HG03280 (cell line): ENCODE measurements around the gene SCARB1.

ENCODE experiments used
- ATAC-seq: cut with Tn5 transposase; IDR thresholded peaks from one replicate; pipeline ENCODE4 v1.9.1; 2021; ENCODE audit warnings: mild to moderate bottlenecking, moderate library complexity; ENCODE audit not compliant: unreplicated experiment

Gene SCARB1

DNA sequence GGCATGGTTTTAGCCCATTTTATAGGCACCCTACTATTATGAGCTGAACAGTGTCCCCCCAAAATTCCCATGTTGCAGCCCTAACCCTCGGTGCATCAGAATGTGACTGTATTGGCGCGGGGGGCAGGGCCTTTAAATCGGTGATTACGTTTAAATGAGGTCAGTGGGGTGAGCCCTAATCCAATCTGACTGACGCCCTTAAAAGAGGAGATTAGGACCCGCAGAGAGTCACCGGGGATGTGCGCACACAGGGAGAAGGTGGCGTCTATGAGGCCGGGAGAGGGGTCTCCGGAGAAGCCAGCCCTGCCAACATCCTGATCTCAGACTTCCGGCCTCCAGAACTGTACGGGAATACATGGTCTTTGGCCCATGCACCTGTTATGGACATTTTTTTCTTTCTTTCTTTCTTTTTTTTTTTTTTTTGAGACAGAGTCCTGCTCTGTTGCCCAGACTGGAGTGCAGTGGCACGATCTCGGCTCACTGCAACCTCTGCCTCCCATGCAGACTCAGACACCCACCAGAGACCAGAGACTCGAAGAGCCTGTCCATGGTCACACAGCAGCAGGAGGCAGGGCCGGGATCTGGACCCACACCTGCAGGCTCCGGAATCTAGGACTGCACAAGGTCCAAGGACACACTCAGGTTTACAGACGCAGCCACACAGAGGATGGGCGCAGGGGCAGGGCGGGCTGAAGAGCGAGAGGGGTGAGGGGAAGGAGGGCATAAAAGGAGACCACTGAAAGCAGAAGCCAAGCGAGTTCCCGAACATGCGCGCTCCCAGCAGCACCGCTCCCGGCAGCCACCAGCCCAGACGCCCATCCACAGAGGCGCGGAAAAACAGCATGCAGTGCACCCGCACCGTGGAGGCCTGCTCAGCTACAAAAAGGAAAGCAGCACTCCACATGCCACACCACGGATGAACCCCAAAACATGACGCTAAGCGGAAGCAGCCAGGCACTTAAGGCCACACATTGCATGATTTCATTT, 19.0 kb downstream of the SCARB1 start:
- no peak for ATAC-seq

DNA sequence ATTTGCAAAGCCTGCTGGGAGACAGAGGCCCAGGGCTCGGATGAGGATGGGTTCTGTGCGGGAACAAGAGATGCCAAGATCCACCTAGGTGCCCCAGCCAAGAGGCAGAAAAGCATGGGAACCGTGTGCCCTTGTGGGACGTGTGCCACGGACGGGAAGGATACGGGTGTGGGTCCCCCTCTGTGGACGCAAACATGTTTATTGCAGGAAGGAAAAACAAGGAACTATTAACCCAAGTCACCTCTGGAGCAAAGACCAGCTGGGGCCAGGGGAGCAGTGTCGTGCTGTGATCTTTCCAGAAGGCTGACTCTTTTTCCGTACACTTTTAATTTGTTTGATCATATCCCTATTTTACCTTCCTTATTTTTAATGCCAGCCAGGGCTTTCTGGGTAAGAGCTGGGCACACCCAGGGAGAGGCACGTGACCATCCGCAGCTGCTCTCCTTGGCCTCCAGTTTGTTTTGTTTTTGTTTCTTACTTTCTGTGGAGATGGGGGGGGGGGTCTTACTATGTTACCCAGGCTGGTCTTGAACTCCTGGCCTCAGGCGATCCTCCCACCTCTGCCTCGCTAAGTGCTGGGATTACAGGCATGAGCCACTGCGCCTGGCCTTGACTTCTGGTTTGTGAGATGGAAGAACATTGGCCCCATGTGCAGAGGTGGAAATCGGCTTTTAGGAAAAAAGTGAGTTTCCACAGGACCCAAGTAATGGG, 20.7 kb downstream of the SCARB1 start:
- no peak for ATAC-seq

DNA sequence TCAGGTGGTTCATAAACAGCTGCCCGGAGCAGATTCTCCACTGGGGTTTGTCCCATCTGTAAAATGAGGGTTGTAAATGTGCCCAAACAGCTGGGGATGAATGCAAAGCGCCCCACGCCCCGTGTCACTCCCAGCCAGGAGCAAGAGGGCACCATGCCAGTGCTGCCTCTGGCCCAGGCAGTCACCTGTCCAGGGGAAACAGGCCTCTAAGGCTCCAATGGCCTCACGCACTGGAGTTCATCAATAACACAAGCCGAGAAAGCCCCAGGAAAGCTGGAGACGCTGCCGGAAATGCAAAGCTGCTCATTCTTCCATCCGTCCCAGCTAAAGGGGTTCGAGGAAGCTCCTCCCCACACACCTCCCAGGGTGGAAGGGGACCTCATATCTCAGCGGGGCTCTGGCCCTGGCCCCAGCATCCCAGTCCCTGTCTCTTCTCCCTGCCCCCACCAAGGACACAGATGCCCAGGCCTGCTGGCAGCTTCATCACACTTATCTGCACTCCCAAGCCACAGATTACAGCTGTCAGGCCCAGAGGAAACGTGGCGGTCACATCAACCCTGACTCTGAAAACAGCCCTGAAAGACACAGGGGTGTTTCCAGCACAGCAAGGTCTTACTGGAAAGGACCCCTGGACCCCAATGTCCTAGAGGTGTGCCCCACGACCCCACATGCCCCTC, 21.5 kb downstream of the SCARB1 start:
- no peak for ATAC-seq

DNA sequence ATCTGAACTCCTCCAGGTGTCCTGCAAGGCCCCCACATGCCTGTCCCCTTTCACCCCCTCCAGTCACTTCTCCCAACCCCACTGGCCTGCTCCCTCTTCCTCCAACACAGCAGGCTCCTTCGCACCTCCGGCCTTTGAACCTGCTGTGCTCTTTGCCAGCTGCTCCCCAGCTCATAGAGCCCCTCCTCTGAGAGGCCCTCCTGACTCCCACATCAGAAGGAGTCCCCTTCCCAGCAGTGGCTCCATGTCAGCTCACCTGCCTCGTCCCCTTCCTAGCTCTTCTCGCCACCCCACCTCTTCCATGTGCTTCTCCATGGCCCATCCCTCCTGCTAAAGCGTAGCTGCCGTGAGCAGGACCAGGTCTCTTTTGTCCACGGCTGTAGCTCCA, 22.1 kb downstream of the SCARB1 start:
- ATAC-seq, result no peak

DNA sequence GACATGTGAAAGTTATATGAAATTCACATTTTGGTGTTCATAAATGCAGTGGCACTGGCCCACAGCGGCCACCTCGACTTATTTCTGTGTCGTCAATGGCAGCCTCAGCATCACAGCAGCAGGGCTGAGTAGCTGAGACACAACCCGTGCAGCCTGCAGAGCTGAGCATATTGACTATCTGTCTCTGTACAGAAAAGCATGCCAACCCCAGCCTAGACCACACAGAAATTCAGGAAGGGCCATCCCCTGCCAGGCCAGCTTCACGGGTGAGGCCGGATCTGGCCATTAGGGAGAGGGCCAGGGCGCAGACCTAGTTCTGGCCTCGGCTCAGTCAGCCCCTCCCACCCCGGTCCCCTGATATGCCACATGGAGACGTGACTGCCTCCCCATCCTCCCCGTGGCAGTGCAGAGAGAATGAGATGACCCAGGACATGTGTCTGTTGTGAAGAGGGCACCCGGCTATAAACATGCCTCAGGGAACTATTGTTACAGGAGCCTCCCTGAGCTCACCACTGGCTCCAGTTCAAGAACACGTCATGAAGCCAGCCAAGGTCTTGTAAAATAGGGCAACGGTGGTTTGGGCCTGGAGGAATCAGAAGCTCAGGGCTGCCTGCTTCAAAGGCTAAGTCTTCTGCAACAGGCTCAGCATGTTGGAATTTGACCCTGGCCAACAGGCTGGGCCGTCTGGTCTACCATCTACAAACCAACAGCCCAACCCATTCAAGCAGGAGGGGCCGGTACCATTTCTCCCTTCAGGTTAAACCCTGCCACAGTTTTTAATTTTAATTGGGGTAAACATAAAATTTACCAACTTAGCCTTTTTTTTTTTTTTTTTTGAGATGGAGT, 25.5 kb downstream of the SCARB1 start:
- ATAC-seq, result no peak

DNA sequence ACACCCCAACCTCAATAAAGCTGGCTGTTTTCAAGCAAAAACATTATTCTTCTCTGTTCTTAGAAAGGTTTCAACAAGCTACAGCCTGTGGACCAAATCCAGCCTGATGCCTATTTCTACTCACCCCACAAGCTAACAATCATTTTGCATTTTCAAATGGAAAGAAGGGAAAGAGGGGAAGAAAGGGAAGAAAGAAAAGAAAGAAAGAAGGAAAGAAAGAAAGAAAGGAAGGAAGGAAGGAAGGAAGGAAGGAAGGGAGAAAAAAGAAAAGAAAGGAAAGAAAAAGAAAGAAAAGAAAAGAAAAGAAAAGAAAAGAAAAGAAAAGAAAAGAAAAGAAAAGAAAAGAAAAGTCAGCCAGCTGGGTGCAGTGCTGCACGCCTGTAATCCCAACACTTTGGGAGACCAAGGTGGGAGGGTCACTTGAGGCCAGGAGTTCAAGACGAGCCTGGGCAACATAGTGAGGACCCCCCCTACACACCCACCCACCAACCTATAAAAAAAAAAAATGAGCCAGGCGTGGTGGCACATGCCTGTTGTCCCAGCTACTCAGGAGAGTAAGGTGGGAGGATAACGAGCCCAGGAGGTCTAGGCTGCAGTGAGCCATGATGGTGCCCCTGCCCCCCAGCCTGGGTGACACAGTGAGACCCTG, 26.3 kb downstream of the SCARB1 start:
- no peak for ATAC-seq

DNA sequence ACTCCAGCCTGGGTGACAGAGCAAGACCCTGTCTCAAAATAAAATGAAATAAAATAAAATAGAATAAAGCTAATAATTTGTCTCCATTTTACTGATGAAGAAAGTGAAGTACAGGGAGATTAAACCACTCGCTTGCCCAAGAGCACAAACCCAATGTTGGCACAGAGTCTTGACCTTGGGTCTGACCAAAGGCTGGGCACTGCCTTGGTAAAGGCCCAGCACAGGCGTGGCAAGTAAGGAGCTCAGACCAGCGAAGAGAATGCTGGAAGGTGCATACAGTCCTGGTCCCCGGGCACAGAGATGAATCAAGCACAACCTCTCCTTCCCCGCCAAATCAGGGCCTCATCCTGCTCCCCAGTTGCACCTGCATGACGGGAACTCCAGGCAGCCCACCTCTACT, 26.9 kb downstream of the SCARB1 start:
- no peak for ATAC-seq

DNA sequence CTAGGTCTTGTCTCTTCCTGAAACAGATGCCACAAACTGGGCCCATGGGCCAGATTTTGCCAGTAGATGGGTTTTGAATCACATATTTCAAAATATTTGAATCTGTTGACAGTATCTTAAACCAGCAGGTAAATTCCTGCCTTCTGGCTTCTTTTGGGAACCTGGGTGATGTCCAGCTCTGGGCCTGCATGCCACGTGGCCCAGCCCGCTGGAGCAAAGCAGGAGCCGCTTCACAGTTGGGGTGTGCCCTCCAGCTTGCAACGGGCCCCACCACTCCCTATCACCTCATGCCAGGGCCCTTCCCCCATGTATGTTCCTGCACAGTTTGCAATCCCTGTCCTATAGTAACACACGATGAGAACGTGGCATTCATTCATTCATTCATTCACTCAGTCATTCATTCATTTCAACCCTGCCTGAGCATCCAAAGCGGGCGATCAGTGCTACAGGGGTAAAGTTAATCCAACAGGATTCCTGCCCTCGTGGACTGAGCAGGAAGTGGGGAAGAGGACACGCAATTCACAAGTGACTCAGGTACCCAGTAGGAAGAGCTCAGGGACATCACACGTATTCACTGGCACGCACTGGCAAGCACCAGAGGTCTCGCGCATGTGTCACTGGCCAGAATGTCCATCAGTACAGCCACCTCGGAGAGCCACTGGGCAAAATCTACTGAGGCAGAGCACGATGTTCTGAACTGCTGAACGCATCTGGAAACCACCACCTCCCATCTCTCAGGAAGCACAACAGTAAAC, 27.8 kb downstream of the SCARB1 start:
- ATAC-seq, result no peak

DNA sequence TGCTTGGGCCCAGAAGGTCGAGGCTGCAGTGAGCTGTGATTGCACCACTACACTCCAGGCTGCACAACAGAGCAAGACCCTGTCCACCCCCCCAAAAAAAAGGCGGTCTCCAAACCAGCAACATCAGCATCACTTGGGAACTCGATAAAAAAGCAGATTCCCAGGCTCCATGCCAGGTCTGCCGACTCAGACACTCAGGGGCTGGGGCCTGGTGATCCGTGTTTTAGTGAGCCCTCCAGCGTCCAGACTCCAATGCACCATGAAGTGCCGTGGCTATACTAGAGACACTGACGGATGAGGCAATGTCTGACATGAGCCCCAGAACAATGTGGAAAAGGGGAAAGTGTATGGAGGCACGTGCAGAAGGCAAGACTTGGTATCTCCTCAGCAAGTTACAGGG, 28.8 kb downstream of the SCARB1 start:
- no peak for ATAC-seq

DNA sequence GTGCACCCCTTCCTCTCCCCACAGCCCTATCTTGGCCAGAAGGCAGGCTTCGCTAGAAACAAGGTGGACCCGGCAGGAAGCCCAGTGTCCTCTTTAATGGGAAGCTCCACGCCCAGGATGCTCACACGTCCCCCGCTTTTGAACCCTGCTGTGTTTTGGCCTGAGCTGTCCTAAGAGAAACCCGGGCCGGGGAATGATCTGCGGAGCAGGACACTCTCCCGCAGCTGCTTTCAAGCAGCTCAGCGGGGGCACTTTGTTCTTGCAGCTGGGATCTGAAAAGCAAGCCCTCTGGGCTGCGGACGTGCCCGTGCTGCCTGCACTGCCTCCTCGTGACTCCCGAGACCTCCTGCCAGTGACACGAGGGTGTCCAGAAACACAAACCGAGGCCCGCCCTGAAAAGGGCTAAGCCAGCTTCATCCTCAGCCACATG, 30.0 kb downstream of the SCARB1 start:
- no peak for ATAC-seq

DNA sequence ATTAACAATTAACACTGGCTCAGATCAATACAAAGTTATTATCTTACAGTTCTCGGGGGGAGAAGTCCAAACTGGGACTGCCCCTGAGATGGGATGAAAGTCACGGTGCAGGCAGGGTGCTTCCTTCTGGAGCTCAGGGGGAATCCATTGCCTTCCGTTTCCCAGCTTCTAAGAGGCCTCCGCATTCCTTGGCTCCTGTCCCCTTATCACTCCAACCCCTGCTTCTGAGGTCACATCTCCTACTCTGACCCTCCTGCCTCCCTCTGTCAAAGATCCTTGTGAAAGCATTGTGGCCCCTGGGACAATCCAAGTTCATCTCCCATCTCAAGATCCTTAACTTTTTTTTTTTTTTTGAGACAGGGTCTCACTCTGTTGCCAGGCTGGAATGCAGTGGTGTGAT, 30.8 kb downstream of the SCARB1 start:
- no peak for ATAC-seq

DNA sequence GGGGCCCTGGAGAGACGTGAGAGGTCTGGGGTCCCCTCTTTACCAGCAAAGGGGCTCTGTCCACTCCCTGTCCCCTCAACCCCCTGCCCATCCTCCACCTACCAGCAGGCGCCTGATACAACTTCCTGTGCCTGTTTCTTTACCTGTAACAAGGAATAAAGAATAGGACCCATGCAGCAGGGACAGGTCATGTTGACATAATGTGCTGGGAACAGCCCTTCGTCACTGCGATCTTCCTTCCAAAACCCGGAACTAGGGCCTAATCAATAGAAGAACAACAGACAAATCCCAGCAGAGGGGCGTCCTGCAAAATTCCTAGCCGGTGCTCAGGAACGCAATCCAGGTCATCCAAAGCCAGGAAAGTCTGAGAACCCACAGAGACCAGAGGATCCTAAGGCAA, 32.1 kb downstream of the SCARB1 start:
- ATAC-seq, result no peak

DNA sequence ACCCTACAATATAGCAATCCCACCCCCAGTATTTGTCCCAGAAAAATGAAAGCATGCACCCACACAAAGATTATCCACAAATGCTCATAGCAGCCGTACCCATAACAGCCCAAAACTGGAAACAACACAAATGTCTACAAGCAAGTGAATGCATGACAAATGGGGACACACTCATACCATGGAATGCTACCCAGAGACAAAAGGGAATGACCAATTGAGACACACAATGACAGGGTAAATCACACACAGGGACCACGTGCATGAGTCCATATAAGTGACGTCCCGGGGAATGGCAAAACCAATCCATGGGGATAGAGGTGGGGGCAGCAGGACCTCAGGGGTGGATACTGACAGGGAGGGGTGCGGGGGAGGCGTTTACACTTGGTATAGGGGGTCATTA, 33.4 kb downstream of the SCARB1 start:
- no peak for ATAC-seq

DNA sequence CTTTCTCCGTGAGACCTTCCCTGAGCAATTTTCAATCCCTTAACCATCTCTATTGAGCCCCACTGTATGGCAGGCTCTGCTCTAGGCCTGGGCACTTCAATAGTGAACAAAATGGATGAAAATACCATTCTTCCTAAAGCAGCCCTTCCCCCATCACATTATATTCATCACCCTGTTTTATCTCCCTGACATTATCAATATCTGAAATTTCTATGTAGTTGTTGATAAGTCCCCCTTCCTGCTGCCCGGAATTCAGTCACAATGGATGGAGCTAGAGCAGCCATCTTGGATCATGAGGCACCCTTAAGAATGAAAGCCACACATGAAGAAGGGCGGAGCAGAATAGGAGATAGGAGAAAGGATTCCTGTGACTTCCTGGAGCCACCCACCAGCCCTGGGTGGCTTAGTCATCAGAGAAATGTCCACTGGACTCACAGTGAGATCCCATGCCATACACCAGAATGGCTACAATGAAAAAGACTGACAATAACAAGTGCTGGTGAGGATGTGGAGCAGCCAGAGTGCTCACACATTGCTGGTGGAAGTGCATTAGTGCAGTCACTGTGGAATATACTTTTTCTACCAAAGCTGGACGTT, 33.9 kb downstream of the SCARB1 start:
- no peak for ATAC-seq

DNA sequence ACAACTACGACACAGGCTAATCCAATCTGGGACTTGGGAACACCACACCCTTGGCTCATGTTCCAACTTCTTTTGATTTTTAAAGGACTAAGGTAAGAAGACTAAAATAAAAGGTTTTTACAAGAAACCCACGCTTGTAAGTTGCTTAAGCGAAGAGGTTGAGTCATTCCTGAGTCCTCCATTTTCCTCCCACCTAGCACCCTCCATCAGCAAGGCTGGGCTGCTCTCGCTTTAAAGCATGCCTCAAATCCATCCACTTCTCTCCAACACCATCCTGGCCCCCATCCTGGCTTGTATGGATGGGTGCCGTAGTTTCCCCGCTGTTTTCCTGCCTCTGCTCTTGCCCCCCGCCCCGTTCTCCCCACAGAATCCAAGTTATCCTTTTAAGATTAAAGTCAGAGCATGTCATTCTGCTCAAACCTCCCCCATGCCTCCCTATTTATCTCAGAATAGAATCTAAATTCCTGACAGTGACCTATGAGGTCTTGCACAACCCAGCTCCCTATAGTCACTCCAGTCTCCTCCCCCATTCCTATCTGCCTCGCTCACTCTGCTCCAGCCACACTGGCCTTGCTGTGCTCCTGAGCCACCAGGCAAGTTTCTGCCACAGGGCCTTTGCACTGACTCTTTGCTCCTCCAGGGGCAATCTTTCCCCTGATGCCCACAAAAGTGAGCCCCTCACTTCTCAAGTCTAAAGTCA, 34.5 kb downstream of the SCARB1 start:
- ATAC-seq, result no peak

DNA sequence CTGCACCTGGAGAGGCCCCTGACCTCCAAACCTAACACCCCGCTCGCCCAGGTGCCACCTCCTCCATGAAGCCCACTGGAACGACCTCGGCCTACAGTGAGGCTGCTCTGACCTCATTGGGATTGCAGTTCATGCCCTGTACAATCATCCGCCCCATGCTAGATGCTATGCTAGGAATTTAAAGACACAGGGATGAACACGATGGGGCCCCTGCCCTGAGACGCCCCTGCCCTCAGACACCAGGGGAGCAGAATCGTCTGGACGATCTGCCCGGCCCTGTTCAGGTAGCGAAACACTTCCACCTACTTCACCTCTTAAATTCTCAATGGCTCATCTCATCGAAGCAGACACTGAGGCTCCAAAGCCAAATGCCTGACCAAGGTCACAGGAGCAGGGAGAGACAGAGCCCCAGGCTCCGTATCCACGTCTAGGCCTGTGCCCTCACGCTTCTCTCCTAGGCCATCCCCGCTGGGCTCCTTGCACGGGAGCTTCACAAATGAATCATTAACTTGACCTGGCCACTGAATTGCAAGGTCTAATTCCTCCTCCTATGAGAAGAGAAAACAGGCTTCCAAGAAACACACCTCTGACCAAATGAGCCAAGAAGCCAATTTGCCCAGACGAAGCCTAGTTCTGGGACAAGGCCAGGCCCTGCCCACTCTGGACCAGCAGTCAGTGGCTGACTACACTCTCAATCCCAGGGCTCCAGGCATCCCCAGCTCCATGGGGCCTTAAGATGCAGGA, 35.2 kb downstream of the SCARB1 start:
- ATAC-seq, result no peak

DNA sequence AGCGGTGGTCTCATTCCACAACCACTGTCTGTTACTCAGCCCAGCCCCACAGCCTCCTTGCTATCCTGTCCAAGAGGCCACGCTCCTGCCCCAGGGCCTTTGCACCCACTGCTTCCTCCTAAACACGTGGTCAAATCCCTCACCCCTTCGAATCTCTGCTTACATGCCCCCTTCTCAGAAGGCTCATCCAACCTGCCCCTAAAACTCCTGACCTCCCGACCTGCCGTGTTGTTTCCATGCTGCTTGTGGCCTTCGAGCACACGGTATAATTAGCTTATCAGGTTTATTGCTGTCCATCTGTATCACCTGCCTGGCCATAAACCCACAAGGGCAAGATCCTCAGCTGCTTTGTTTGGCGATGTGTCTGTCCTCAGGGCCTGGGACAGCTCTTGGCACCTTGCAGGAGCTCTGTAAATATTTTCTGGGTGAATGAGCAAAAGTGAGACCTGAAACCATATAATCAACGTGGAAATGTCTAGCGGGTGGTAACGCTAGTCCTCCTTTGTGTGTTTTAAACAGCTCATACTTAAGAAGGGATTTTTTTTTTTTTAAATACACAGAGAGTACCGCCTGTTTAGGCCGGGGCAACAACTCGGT, 36.0 kb downstream of the SCARB1 start:
- no peak for ATAC-seq
